Peyer's patch (tissue), 4 donors: ENCODE data around the gene CRACR2A.

Experiments used
- POLR2A ChIP-seq, 2 donors: fragments of 450-650 bp; IDR thresholded peaks; one replicate each; pipeline ENCODE4 v1.5.1; 2017; ENCODE audit warnings: antibody characterized with exemption in 2 of 2, mild to moderate bottlenecking in 2 of 2, moderate library complexity in 2 of 2
- TF ChIP-seq, protein P1 (sequence below), 6 experiments: fragments of 450-650 bp in 4 of 6; fragments of 200-600 bp in 2 of 6; sonication (generic) in 1 of 6; IDR thresholded peaks; one replicate each; pipeline ENCODE4 v1.5.1; 2017 to 2019; ENCODE audit warnings: antibody characterized with exemption in 6 of 6, mild to moderate bottlenecking in 3 of 6, moderate library complexity in 1 of 6

DNA sequence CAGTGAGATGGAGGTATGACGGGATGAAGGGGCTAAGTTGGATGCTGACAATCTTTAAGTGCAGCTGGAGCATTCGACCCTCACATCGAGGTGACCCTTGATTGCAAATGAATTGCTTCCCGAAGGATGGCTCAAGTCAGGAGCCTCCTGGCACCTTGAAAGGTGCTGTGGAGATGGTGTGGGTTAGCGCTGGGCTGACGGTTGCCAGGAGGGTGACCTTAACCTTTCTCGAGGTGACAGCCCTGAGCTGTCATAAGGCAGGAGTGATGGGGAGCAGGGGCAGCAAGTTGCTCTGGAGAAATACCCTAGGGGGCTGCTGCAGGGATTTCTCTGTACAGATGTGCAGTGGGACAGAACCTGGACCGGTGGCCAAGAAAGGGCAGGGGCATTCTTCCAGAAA, 122.8 kb downstream of the CRACR2A start:
- TF ChIP-seq, protein P1, sequence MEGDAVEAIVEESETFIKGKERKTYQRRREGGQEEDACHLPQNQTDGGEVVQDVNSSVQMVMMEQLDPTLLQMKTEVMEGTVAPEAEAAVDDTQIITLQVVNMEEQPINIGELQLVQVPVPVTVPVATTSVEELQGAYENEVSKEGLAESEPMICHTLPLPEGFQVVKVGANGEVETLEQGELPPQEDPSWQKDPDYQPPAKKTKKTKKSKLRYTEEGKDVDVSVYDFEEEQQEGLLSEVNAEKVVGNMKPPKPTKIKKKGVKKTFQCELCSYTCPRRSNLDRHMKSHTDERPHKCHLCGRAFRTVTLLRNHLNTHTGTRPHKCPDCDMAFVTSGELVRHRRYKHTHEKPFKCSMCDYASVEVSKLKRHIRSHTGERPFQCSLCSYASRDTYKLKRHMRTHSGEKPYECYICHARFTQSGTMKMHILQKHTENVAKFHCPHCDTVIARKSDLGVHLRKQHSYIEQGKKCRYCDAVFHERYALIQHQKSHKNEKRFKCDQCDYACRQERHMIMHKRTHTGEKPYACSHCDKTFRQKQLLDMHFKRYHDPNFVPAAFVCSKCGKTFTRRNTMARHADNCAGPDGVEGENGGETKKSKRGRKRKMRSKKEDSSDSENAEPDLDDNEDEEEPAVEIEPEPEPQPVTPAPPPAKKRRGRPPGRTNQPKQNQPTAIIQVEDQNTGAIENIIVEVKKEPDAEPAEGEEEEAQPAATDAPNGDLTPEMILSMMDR (IDR thresholded peaks at IDR 0.05): no peak
- no peak for TF ChIP-seq POLR2A (IDR thresholded peaks at IDR 0.05)
